Fibroblast of lung (primary cell): ENCODE data around the gene CAVIN1. TPM values are rescaled to one million over a fixed set of nuclear protein-coding genes. Genes with fewer than 3 reads are reported as not detected.
"Not testable (repeated sequence)": the region's sequence is repeated elsewhere in the genome, so short reads cannot be mapped to it uniquely, and the experiment has no call there.

Experiments
- DNase-seq, 2 donors: peaks; one replicate each; pipeline versions ENCODE4 v3.0.0 to v3.0.0-alpha.2; 2010; ENCODE audit warnings: low read depth in 2 of 2
- H2AFZ ChIP-seq: 2 replicates; pipeline ENCODE4 v1.5.1; 2012; ENCODE audit warnings: low read length, control low read depth, inconsistent platforms
- H3K27ac ChIP-seq: 2 replicates; pipeline ENCODE4 v1.5.1; 2011; ENCODE audit warnings: low read length, control low read depth; ENCODE audit not compliant: insufficient read depth
- H3K27me3 ChIP-seq: 2 replicates; pipeline ENCODE4 v1.5.1; 2011; ENCODE audit warnings: mild to moderate bottlenecking, low read length; ENCODE audit not compliant: control insufficient read depth, insufficient read depth
- H3K36me3 ChIP-seq: 2 replicates; pipeline ENCODE4 v1.5.1; 2011; ENCODE audit warnings: low read length; ENCODE audit not compliant: control insufficient read depth, insufficient read depth
- H3K4me1 ChIP-seq: 2 replicates; pipeline ENCODE4 v1.5.1; 2011; ENCODE audit warnings: low read length; ENCODE audit not compliant: control insufficient read depth, insufficient read depth; ENCODE audit errors: extremely low read depth
- H3K4me2 ChIP-seq: 2 replicates; pipeline ENCODE4 v1.5.1; 2011; ENCODE audit warnings: low read length, control low read depth; ENCODE audit not compliant: insufficient read depth; ENCODE audit errors: extremely low read depth
- H3K4me3 ChIP-seq, 4 experiments: fragments of 200-600 bp in 1 of 4; sonication (generic) in 1 of 4; replicated peaks in 1 of 4; 2 replicates each; pipeline ENCODE4 v1.5.1; 2011 to 2016; ENCODE audit warnings: low read length in 4 of 4, low read depth in 3 of 4, mild to moderate bottlenecking in 3 of 4, control low read depth in 2 of 4, inconsistent platforms in 1 of 4, mixed read lengths in 1 of 4; ENCODE audit not compliant: insufficient read depth in 1 of 4; ENCODE audit errors: control extremely low read depth in 1 of 4
- H3K79me2 ChIP-seq: 2 replicates; pipeline ENCODE4 v1.5.1; 2012; ENCODE audit warnings: mild to moderate bottlenecking, low read length, inconsistent platforms; ENCODE audit not compliant: control insufficient read depth, insufficient read depth
- H3K9ac ChIP-seq: 2 replicates; pipeline ENCODE4 v1.5.1; 2011; ENCODE audit warnings: mild to moderate bottlenecking, low read length, control low read depth; ENCODE audit not compliant: insufficient read depth
- H3K9me3 ChIP-seq: 2 replicates; pipeline ENCODE4 v1.5.1; 2012; ENCODE audit warnings: low read depth, low read length; ENCODE audit not compliant: control insufficient read depth, insufficient read depth
- H4K20me1 ChIP-seq: 2 replicates; pipeline ENCODE4 v1.5.1; 2011; ENCODE audit warnings: low read length; ENCODE audit not compliant: control insufficient read depth, insufficient read depth; ENCODE audit errors: extremely low read depth
- EZH2 ChIP-seq: IDR thresholded peaks from 2 replicates; pipeline ENCODE4 v1.5.1; 2012; ENCODE audit warnings: low read length, control low read depth, mild to moderate bottlenecking; ENCODE audit errors: missing control alignments
- polyA plus RNA-seq, 2 donors: library from polyadenylated mRNA; depleted of rRNA in 1 of 2; stranded (reverse) in 1 of 2; unstranded in 1 of 2; fragments of >200 nt; gene quantifications; 2 replicates each; pipeline ENCODE4 v1.2.1, GENCODE V29; 2011 to 2012; ENCODE audit warnings: missing spikeins in 1 of 2
- total RNA-seq: library from RNA; depleted of rRNA; stranded (reverse); fragments of >200 nt; gene quantifications from 2 replicates; pipeline ENCODE4 v1.2.1, GENCODE V29; 2014
- TF ChIP-seq, protein P1 (sequence below), 2 donors: IDR thresholded peaks in 1 of 2; conservative IDR thresholded peaks in 1 of 2; 1 replicate in 1 of 2; 2 replicates in 1 of 2; pipeline ENCODE4 v1.5.1; 2011 to 2012; ENCODE audit warnings: low read length in 2 of 2, control low read depth in 1 of 2, inconsistent platforms in 1 of 2, low read depth in 1 of 2, mild to moderate bottlenecking in 1 of 2

The CAVIN1 gene
- total and polyA plus RNA-seq, 2 donors (not counting 1 experiment from before 2014, with no cell fraction given): 372 to 490 TPM

DNA sequence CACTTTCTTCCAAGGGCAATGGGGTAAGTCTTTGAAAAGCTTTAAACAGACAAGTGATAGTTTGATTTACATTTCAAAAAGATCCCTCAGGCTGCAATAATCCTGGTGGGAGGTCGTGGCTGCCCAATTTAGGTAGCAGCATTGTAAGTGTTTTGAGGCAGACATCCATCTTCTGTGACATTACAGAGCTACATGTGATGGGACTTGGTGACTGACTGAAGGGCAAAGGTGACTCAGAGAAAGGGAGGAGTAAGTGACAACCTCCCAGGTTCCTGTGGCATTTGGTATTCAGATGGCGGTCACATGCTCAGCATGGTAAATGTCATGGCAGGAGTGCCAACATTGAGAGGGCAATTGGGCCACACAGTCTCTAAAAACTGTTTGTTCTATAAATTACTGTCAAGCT is 61.3 kb downstream of the CAVIN1 start:
- H3K79me2 ChIP-seq: peaks cover 59% of the 10 kb centered on the region
- H3K9me3 ChIP-seq: no peaks in the 10 kb centered on the region
- no peak overlapping the region for H3K27ac ChIP-seq
- H3K4me1 ChIP-seq: no peaks in the 10 kb centered on the region
- H3K4me2 ChIP-seq: no peak overlapping the region
- H3K9ac ChIP-seq: no peak overlapping the region
- H4K20me1 ChIP-seq: no peaks in the 10 kb centered on the region
- H2AFZ ChIP-seq: no peak overlapping the region
- H3K36me3 ChIP-seq: no peaks in the 10 kb centered on the region
- no peak overlapping the region for H3K4me3 ChIP-seq
- DNase-seq: no peak
- H3K27me3 ChIP-seq: no peaks in the 10 kb centered on the region
- TF ChIP-seq, protein P1, sequence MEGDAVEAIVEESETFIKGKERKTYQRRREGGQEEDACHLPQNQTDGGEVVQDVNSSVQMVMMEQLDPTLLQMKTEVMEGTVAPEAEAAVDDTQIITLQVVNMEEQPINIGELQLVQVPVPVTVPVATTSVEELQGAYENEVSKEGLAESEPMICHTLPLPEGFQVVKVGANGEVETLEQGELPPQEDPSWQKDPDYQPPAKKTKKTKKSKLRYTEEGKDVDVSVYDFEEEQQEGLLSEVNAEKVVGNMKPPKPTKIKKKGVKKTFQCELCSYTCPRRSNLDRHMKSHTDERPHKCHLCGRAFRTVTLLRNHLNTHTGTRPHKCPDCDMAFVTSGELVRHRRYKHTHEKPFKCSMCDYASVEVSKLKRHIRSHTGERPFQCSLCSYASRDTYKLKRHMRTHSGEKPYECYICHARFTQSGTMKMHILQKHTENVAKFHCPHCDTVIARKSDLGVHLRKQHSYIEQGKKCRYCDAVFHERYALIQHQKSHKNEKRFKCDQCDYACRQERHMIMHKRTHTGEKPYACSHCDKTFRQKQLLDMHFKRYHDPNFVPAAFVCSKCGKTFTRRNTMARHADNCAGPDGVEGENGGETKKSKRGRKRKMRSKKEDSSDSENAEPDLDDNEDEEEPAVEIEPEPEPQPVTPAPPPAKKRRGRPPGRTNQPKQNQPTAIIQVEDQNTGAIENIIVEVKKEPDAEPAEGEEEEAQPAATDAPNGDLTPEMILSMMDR (conservative IDR thresholded peaks at IDR 0.05 in 1 of 2, IDR thresholded peaks at IDR 0.05 in 1 of 2; ENCODE audit: low read depth in 1 of 2, low read length in 2 of 2): no peak
- TF ChIP-seq EZH2: no peak

DNA sequence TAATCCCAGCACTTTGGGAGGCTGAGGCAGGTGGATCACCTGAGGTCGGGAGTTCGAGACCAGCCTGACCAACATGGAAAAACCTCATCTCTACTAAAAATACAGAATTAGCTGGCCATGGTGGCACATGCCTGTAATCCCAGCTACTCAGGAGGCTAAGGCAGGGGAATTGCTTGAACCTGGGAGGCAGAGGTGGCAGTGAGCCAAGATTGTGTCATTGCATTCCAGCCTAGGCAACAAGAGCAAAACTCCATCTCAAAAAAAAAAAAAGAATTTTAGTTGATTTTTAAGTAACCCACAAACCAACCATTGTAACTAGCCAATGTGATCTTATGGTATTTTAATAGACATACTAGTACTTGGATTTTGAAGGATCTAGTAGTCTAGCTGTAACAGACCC is 62.7 kb downstream of the CAVIN1 start:
- H3K36me3 ChIP-seq, H3K4me3 ChIP-seq, H3K4me2 ChIP-seq, H4K20me1 ChIP-seq, H3K9me3 ChIP-seq, H3K27ac ChIP-seq, H3K9ac ChIP-seq, H2AFZ ChIP-seq, H3K27me3 ChIP-seq, H3K4me1 ChIP-seq: not testable (repeated sequence)
- peak; percentile 31 to 47 for DNase-seq
- H3K79me2 ChIP-seq: peaks cover 52% of the 10 kb centered on the region

DNA sequence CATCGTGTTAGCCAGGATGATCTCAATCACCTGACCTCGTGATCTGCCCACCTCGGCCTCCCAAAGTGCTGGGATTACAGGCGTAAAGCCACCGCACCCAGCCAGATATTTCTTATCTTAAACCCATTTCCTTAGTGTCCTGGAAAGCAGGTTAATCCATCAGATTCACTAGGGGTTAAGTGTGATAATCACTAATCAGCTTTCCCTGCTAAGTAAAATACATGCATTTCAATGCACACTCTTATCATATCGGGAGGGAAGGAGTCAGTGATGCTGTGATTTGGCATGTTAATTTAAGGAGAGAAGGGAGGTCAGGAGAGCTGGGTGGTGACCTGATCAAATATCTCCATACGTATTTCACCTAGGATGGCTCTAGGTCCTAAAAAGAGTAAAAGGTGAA is 63.9 kb downstream of the CAVIN1 start:
- Histone ChIP-seq H3K4me1 (no peaks in the 10 kb centered on the region), H2AFZ (no peak overlapping the region), H4K20me1 (no peaks in the 10 kb centered on the region), H3K4me3 (no peak overlapping the region), H3K4me2 (no peak overlapping the region), H3K9ac (no peak overlapping the region), H3K27ac (no peak overlapping the region), H3K36me3 (no peaks in the 10 kb centered on the region), H3K27me3 (no peaks in the 10 kb centered on the region), H3K9me3 (no peaks in the 10 kb centered on the region), H3K79me2 (peaks cover 45% of the 10 kb centered on the region)
- DNase-seq: no peak
- TF ChIP-seq EZH2: no peak
- TF ChIP-seq, protein P1 (conservative IDR thresholded peaks at IDR 0.05 in 1 of 2, IDR thresholded peaks at IDR 0.05 in 1 of 2; ENCODE audit: low read depth in 1 of 2, low read length in 2 of 2): no peak
